Muscle layer of duodenum (tissue), 2 donors: ENCODE results near the gene TAB2.

Source experiments
- H3K27ac ChIP-seq: one replicate; pipeline ENCODE4 v1.7.0; 2013; ENCODE audit warnings: mild to moderate bottlenecking, low read length
- H3K27me3 ChIP-seq: one replicate; pipeline ENCODE4 v1.7.0; 2013; ENCODE audit warnings: low read depth, mild to moderate bottlenecking, control low read depth, low read length
- H3K36me3 ChIP-seq, 2 donors: one replicate each; pipeline ENCODE4 v1.7.0; 2013; ENCODE audit warnings: low read length in 2 of 2, control low read depth in 1 of 2, mild to moderate bottlenecking in 1 of 2; ENCODE audit not compliant: insufficient read depth in 2 of 2, control insufficient read depth in 1 of 2
- H3K4me1 ChIP-seq, 2 donors: one replicate each; pipeline ENCODE4 v1.7.0; 2013; ENCODE audit warnings: low read length in 2 of 2, mild to moderate bottlenecking in 2 of 2, control low read depth in 1 of 2, moderate library complexity in 1 of 2; ENCODE audit not compliant: insufficient read depth in 2 of 2, control insufficient read depth in 1 of 2
- H3K4me3 ChIP-seq, 2 donors: one replicate each; pipeline ENCODE4 v1.7.0; 2013; ENCODE audit warnings: low read length in 2 of 2, low read depth in 1 of 2, mild to moderate bottlenecking in 1 of 2
- H3K9me3 ChIP-seq, 2 donors: one replicate each; pipeline ENCODE4 v1.7.0; 2013; ENCODE audit warnings: low read length in 2 of 2, control low read depth in 1 of 2, mild to moderate bottlenecking in 1 of 2; ENCODE audit not compliant: control insufficient read depth in 1 of 2
- donor health status: healthy.

Gene TAB2

DNA sequence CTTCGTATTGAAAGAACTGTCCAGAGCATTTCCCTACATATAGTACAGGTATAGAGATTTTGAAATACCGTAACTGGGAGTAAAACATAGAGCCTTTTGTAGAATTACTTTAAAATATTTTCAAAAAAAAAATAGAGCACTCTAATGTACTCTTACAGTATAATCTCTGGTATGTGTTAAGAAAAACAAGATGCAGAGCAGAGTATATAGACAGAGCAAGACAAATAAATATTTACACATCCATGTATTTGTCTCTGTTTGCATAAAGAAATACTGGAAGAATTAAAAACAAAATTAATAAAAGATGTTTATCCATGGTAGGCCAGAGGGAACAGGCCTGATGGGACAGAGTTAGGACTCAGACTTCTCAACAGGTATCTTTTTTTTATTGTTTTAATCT lies 54.5 kb downstream of the TAB2 start:
- Histone ChIP-seq H3K36me3 (peaks cover 0 to 3% of the 10 kb centered on the region in 2 donors), H3K27ac (no peak overlapping the region), H3K9me3 (no peaks in the 10 kb centered on the region), H3K4me1 (peaks cover 0 to 17% of the 10 kb centered on the region in 2 donors), H3K27me3 (no peaks in the 10 kb centered on the region), H3K4me3 (no peak overlapping the region)

DNA sequence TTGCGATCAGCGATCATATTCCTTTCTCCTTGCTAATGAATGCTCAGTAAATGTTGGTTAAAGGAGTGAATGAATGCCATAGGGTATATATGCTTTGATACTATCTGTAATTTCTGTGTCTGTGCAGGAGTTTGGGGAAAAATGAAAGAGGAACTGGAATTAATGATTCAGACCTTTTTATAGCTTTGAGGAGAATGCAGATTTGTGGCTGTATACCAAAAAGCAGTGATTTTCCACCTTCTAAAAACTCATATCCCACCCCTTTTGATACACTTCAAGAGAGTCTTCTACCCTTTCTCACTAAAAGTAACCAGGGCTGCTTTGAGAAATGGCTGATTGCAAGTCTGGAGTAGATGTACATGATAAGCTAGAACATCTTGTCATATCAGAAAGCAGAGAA lies 56.0 kb downstream of the TAB2 start:
- H3K4me1 ChIP-seq: peaks cover 0 to 8% of the 10 kb centered on the region in 2 donors
- H3K36me3 ChIP-seq: peaks cover 7 to 9% of the 10 kb centered on the region in 2 donors
- no peak overlapping the region for H3K4me3 ChIP-seq
- no peak overlapping the region for H3K27ac ChIP-seq
- H3K27me3 ChIP-seq: no peaks in the 10 kb centered on the region
- no peaks in the 10 kb centered on the region for H3K9me3 ChIP-seq

DNA sequence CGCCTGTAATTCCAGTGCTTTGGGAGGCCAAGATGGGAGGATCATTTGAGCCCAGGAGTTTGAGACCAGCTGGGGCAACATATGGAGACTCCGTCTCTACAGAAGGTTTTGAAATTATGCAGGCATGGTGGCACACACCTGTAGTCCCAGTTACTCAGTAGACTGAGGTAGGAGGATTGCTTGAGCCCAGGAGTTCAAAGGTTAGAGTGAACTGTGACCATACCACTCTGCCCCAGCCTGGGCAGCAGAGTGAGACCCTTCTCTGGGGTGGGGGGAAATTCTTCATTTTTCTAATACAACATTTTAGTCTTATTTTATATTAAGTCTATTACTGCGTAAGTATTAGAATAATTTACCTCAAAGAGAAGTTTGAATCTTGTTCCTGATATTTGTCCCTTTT lies 62.5 kb downstream of the TAB2 start:
- no peak overlapping the region for H3K27ac ChIP-seq
- H3K27me3 ChIP-seq: no peaks in the 10 kb centered on the region
- no peak overlapping the region for H3K4me3 ChIP-seq
- no peaks in the 10 kb centered on the region for H3K9me3 ChIP-seq
- peaks cover 27 to 31% of the 10 kb centered on the region in 2 donors for H3K36me3 ChIP-seq
- H3K4me1 ChIP-seq: peaks cover 0 to 8% of the 10 kb centered on the region in 2 donors

DNA sequence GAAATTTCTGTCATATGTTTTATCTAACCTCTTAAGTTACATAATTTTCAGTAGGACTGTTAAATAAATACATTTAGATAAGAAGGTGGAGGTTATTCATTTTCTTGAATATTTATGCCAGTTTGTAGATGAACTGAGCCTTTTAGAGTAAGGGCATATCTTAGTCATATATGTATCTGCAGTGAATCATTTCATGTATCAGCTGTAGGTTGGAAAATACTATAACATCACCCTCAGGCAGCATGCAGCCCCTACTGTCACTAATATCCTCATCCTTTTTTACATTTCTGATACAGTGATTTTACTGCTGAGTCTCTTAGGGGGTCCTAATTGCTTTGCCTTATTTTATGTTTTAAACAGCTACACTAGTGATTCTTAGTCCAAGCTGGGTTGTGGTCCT lies 63.0 kb downstream of the TAB2 start:
- H3K27me3 ChIP-seq: no peaks in the 10 kb centered on the region
- H3K36me3 ChIP-seq: peaks cover 27 to 31% of the 10 kb centered on the region in 2 donors
- H3K27ac ChIP-seq: no peak overlapping the region
- no peak overlapping the region for H3K4me3 ChIP-seq
- H3K9me3 ChIP-seq: no peaks in the 10 kb centered on the region
- H3K4me1 ChIP-seq: peaks cover 0 to 13% of the 10 kb centered on the region in 2 donors

DNA sequence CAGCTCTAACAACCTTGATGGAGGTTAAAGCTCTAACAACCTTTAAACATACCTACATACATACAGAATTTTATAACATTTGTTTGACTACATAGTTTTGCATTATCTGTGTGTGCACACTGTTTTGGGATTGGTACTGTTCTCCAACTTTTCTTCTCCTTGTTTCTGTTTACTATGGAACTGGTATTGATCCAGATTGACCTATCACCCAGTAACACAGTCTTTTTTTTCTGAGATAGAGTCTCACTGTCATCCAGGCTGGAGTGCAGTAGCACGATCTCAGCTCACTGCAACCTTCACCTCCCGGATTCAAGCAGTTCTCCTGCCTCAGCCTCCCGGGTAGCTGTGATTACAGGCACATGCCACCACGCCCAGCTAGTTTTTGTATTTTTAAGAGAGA lies 65.9 kb downstream of the TAB2 start:
- no peak overlapping the region for H3K4me3 ChIP-seq
- no peak overlapping the region for H3K27ac ChIP-seq
- H3K4me1 ChIP-seq: peaks cover 0 to 15% of the 10 kb centered on the region in 2 donors
- peaks cover 22 to 31% of the 10 kb centered on the region in 2 donors for H3K36me3 ChIP-seq
- H3K27me3 ChIP-seq: no peaks in the 10 kb centered on the region
- H3K9me3 ChIP-seq: no peaks in the 10 kb centered on the region

DNA sequence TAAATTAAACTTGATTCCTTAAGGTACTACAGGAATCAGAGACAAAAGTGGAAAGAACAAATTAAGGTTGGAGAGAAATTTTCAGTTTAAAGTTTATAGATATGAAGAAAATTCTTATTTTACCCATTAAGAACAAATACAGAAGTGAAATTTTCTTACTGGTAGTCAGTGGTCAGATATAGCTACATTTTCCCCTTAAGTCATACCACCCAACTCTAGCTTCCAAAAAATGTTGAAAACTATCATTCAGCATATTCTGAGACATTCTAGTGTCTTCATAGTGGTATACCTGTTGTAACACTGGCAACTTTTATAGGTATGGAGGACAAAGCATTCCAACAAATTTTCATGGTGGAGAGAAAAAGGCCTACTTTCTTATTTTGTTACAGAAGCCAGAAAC lies 67.0 kb downstream of the TAB2 start:
- no peaks in the 10 kb centered on the region for H3K27me3 ChIP-seq
- peaks cover 0 to 15% of the 10 kb centered on the region in 2 donors for H3K4me1 ChIP-seq
- H3K4me3 ChIP-seq: no peak overlapping the region
- H3K27ac ChIP-seq: no peak overlapping the region
- no peaks in the 10 kb centered on the region for H3K9me3 ChIP-seq
- H3K36me3 ChIP-seq: peaks cover 12 to 20% of the 10 kb centered on the region in 2 donors

DNA sequence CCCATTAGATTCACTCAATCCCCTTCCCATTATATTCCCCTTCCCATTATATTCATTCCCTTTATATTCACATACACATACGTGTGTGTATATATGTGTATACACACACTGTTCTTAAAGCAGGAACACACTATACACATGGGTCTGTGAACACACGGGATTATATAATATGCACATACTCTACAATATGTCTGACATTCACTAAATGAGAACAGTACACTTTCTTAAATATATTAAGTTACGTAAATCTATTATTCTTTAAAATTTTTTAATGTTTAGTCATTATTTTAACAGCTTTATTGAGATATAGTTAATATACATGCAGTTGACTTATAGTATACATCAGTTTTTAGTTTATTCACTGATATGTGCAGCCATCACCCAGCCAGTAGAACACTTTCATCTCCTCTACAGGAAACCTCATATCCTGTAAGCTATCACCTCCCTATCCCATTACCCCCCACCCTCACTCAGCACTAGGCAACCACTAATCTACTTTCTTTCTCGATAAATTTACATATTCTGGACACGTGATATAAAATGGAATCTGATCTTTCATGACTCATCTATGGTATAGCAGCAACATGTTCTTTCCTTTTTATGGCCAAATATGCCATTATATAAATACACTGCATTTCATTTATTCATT lies 68.6 kb downstream of the TAB2 start:
- Histone ChIP-seq H3K9me3 (no peaks in the 10 kb centered on the region), H3K27me3 (no peaks in the 10 kb centered on the region), H3K4me1 (peaks cover 0 to 15% of the 10 kb centered on the region in 2 donors), H3K27ac (no peak overlapping the region), H3K36me3 (peaks cover 9 to 12% of the 10 kb centered on the region in 2 donors), H3K4me3 (no peak overlapping the region)

DNA sequence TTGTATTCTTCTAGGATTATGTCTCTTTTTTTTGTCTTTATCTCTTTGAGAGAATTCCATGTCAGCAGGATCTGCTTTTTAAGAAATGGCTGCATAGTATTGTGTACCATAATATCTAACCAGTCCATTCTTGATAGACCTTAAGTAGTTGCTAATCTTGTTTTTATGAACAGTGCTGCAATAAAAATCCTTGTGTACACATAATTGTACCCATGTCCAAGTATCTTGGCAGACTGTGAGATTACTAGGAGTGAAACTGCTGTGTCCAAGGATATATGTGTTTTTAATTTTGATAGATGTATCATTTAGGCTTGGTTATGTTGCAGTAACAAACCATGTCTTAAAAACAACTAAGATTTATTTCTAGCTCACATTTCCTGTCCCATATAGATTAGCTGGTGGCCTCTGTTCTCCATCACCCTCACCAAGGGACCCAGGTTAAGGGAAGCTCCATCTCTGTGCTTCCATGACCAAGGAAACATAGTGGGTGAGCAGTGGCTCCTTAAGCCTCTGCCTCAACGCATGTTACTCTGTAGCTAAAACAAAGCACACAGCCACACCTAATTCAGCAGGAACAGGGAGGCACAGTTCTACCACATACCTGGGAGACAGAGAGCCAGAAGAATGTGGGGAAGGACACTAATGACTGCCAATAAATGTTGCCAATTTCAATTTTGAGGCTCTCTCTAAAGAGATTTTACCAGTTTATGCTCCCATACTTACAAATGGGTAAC lies 70.4 kb downstream of the TAB2 start:
- H3K9me3 ChIP-seq: no peaks in the 10 kb centered on the region
- no peak overlapping the region for H3K4me3 ChIP-seq
- peaks cover 4 to 8% of the 10 kb centered on the region in 2 donors for H3K36me3 ChIP-seq
- no peak overlapping the region for H3K27ac ChIP-seq
- no peaks in the 10 kb centered on the region for H3K27me3 ChIP-seq
- peaks cover 0 to 15% of the 10 kb centered on the region in 2 donors for H3K4me1 ChIP-seq

DNA sequence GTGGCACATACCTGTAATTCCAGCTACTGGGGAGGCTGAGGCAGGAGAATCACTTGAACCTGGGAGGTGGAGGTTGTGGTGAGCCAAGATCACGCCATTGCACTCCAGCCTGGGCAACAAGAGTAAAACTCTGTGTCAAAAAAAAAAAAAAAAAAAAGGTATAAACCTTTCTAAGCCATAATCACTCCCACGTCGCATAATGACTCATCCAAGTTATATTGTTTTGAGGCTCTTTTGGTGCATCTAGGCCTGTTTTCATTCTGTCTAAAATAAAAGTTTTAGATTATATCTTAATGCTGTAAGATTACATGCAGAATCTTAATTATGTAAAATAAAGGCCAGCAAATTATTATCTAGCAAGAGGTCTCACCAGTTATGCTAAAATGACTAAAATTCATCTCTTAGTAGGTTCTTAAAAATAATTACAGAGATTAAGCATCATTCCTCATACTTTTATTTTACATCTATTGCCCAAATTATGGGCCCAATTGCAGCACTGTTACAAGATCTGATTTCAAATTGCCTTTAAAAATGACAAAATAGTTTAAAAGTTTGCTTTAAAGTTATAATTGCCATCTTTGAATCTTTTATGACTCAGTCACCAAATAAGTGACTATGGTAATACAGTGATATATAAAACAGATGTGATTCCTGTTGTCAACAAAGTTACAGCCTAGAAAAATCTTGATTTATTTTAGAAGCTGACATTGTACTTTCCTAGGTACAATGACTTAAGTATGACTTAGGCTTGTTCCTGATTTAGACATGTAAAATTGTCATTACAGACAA lies 72.2 kb downstream of the TAB2 start:
- no peaks in the 10 kb centered on the region for H3K9me3 ChIP-seq
- H3K4me3 ChIP-seq: no peak overlapping the region
- no peaks in the 10 kb centered on the region for H3K27me3 ChIP-seq
- peaks cover 0 to 21% of the 10 kb centered on the region in 2 donors for H3K4me1 ChIP-seq
- peaks cover 0 to 7% of the 10 kb centered on the region in 2 donors for H3K36me3 ChIP-seq
- no peak overlapping the region for H3K27ac ChIP-seq

DNA sequence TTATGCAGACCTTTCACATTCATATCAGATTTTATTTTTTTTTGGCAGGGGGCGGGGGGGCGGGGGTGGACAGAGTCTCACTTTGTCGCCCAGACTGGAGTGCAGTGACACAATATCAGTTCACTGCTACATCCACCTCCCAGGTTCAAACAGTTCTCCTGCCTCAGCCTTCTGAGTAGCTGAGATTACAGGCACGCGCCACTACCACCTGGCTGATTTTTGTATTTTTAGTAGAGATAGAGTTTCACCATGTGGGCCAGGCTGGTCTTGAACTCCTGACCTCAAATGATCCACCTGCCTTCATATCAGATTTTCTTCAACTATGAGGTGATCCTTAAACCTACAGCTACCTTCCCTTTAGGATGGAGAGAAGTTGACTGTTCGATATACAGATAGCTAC lies 74.6 kb downstream of the TAB2 start:
- peaks cover 0 to 7% of the 10 kb centered on the region in 2 donors for H3K36me3 ChIP-seq
- H3K4me3 ChIP-seq: no peak overlapping the region
- no peak overlapping the region for H3K27ac ChIP-seq
- no peaks in the 10 kb centered on the region for H3K27me3 ChIP-seq
- H3K9me3 ChIP-seq: no peaks in the 10 kb centered on the region
- H3K4me1 ChIP-seq: peaks cover 0 to 17% of the 10 kb centered on the region in 2 donors

DNA sequence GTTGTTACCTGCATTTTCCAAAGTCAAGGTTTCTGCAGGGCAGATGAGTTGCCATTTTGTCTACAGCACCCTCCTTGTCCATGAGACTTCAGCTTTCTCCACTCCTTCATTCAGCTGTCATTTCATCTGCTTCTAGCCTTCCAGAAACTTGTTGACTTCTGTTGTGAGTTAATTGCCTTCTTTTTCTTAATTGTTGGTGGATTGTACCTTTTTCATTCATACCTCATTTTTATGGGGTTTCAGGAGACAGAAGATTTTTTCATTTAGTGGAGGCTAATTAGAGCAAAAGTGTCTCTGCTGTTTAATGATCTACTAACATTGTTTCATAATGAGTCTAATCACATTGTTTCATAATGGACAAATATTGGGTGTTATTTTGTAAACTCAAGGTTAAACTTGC lies 75.0 kb downstream of the TAB2 start:
- no peaks in the 10 kb centered on the region for H3K27me3 ChIP-seq
- H3K36me3 ChIP-seq: peaks cover under 1 to 7% of the 10 kb centered on the region in 2 donors
- H3K4me1 ChIP-seq: peaks cover 0 to 16% of the 10 kb centered on the region in 2 donors
- no peak overlapping the region for H3K4me3 ChIP-seq
- no peak overlapping the region for H3K27ac ChIP-seq
- no peaks in the 10 kb centered on the region for H3K9me3 ChIP-seq
